Hepatocyte (in vitro differentiated cells): ENCODE data around the gene ARHGAP26.

Experiments used
- EZH2 ChIP-seq: fragments of 200-600 bp; sonication (generic); IDR thresholded peaks from 2 replicates; pipeline ENCODE4 v1.6.1; 2016; ENCODE audit warnings: antibody characterized with exemption, mild to moderate bottlenecking, borderline replicate concordance
- EZH2phosphoT487 ChIP-seq: fragments of 200-600 bp; sonication (generic); IDR thresholded peaks from one replicate; pipeline ENCODE4 v1.6.1; 2018; ENCODE audit warnings: antibody characterized with exemption, mild to moderate bottlenecking, low read depth, moderate library complexity; ENCODE audit not compliant: unreplicated experiment, severe bottlenecking
- TF ChIP-seq, protein P1 (sequence below): fragments of 200-600 bp; sonication (generic); IDR thresholded peaks from 2 replicates; pipeline ENCODE4 v1.5.1; 2016; ENCODE audit warnings: antibody characterized with exemption, mild to moderate bottlenecking; ENCODE audit not compliant: poor library complexity

DNA sequence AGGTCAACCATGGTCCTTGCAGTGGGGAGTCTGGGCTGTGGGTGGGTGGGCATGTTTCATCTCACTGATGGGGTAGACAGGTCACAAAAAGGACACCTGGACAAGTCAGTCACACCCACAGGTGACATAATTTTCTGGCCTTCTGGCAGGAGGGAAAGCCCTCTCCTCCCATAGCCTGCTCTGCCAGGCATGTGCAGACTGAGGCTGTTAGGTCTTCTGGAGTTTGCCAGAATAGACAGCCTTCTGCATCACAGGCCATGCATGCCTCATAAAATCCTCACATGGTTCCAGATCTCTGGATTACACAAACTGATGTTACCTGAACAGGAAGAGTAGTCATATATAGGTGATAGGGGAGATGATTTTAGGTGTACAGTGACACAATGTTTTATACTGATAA, 49.1 kb downstream of the ARHGAP26 start:
- TF ChIP-seq, protein P1, sequence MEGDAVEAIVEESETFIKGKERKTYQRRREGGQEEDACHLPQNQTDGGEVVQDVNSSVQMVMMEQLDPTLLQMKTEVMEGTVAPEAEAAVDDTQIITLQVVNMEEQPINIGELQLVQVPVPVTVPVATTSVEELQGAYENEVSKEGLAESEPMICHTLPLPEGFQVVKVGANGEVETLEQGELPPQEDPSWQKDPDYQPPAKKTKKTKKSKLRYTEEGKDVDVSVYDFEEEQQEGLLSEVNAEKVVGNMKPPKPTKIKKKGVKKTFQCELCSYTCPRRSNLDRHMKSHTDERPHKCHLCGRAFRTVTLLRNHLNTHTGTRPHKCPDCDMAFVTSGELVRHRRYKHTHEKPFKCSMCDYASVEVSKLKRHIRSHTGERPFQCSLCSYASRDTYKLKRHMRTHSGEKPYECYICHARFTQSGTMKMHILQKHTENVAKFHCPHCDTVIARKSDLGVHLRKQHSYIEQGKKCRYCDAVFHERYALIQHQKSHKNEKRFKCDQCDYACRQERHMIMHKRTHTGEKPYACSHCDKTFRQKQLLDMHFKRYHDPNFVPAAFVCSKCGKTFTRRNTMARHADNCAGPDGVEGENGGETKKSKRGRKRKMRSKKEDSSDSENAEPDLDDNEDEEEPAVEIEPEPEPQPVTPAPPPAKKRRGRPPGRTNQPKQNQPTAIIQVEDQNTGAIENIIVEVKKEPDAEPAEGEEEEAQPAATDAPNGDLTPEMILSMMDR, result no peak
- no peak for TF ChIP-seq EZH2phosphoT487
- TF ChIP-seq EZH2, result no peak
